ENCODE results near the gene ABCD3.

DNA sequence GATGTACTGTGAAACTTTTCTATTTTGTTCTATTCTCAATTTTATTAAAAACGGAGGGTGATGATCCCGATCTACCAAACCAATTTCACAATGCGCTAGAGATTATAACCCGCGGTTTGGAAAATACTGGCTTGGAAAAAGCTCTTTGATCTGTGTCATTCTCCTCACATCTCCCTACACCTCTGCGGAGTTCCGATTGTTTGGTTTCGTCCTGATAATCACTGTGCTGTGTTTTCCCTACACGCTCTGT, 536 bp upstream of the ABCD3 start:
- TF ChIP-seq BHLHE40 (IDR thresholded peaks at IDR 0.05; ENCODE audit: borderline replicate concordance) (no peak), L3MBTL2 (conservative IDR thresholded peaks at IDR 0.05) (no peak), SUZ12 (IDR thresholded peaks at IDR 0.05) (no peak), FOXK2 (IDR thresholded peaks at IDR 0.05) (no peak), LEF1 (IDR thresholded peaks at IDR 0.05; ENCODE audit: borderline replicate concordance) (no peak), ARNT (IDR thresholded peaks at IDR 0.05) (no peak), TARDBP (IDR thresholded peaks at IDR 0.05) (no peak), SP1 (IDR thresholded peaks at IDR 0.05) (no peak), FOXA1 (IDR thresholded peaks at IDR 0.05) (no peak), FOXM1 (IDR thresholded peaks at IDR 0.05; ENCODE audit: borderline replicate concordance) (no peak), ZNF384 (IDR thresholded peaks at IDR 0.05) (no peak)

Data from HEK293T (cell line).